ENCODE results near the gene ZYG11B.
"Not testable (repeated sequence)": the region's sequence is repeated elsewhere in the genome, so short reads cannot be mapped to it uniquely, and the experiment has no call there.

ZYG11B gene

DNA sequence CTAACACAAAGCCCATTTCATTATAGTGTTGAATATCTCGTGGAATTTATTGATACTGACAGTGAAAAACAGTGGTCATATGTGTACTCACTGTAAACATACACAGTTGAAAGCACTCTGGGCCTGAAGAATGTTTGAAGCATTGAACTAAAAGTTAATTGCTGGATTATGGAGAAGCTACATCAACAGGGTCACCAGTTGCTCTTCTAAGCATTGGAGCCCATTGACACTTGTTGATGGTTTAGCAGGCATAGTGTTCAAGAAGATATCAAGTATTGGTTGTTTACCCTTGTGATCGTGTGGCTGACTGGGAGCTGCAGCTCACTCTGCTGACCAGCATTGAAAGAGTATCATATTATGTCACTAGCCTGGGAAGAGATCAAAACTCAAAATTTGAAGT is 126.6 kb downstream of the ZYG11B start:
- no peak for DNase-seq (ENCODE audit: low read depth)

DNA sequence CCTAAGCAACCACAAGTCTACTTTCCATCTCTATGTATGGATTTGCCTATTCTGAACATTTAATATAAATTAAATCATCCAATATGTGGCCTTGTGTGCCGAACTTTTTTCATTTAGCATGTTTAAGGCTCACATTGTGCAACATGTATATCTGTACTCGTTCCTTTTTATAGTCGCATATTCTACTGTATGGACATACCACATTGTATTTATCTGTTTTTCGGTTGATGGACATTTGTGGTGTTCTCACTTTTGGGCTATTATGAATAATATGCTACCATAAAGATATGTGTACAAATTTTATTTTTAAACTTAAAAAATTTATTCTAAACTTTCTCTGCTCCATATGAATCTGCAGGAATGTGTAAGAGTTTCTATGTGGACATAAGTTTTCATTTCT is 129.3 kb downstream of the ZYG11B start:
- DNase-seq (ENCODE audit: low read depth), result no peak

- DNase-seq (ENCODE audit: low read depth), result no peak
These were observed 129.8 kb downstream of the ZYG11B start for GRCh38 chr1:52856026-52856425.

DNA sequence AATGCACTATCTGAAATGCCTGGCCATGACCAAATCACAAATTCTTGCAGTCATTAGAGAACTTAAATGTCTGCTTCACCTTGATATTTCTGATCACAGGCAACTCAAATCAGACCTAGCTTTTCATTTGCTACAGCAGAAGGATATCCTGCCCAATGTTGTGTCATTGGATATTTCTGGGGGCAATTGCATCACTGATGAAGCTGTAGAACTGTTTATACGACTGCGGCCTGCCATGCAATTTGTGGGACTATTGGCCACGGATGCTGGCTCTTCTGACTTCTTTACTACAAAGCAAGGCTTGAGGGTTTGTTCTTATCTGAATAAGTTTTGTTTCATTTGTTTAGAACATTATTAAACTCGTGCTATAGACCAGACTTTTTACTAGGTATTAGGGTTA is 131.2 kb downstream of the ZYG11B start:
- no peak for DNase-seq (ENCODE audit: low read depth)

GRCh38 chr1:52862666-52863458 is 136.6 kb downstream of the ZYG11B start:
- DNase-seq (ENCODE audit: low read depth), result no peak

GRCh38 chr1:52867087-52867863 is 141.0 kb downstream of the ZYG11B start:
- no peak for DNase-seq (ENCODE audit: low read depth)

- not testable (repeated sequence) for DNase-seq (ENCODE audit: low read depth)
These were observed 143.5 kb downstream of the ZYG11B start for GRCh38 chr1:52869727-52870126.

- no peak for DNase-seq (ENCODE audit: low read depth)
These were observed 150.6 kb downstream of the ZYG11B start for GRCh38 chr1:52876843-52877242.
